HG02885 (cell line): ENCODE results near the gene FXR1.
"Not testable (repeated sequence)": the region's sequence is repeated elsewhere in the genome, so short reads cannot be mapped to it uniquely, and the experiment has no call there.

ENCODE experiments used
- ATAC-seq: cut with Tn5 transposase; IDR thresholded peaks from one replicate; pipeline ENCODE4 v1.9.1; 2021; ENCODE audit warnings: mild to moderate bottlenecking; ENCODE audit not compliant: unreplicated experiment, poor library complexity

FXR1 gene

DNA sequence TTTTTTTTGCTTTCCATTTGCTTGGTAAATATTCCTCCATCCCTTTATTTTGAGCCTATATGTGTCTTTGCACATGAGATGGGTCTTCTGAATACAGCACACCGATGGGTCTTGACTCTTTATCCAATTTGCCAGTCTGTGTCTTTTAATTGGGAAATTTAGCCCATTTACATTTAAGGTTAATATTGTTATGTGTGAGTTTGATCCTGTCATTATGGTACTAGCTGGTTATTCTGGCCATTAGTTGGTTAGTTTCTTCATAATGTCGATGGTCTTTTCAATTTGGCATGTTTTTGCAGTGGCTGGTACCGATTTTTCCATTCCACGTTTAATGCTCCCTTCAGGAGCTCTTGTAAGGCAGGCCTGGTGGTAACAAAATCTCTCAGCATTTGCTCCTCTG is 89.9 kb downstream of the FXR1 start:
- ATAC-seq: not testable (repeated sequence)

DNA sequence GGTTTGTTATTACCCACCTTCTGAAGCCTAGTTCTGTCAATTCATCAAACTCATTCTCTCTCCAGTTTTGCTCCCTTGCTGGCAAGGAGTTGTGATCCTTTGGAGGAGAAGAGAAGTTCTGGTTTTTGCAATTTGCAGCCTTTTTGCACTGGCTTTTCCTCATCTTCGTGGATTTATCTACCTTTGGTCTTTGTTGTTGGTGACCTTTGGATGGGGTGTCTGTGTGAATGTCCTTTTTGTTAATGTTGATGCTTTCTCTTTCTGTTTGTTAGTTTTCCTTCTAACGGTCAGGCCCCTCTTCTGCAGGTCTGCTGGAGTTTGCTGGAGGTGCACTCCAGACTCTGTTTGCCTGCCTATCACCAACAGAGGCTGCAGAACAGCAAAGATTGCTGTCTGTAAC is 91.0 kb downstream of the FXR1 start:
- not testable (repeated sequence) for ATAC-seq

DNA sequence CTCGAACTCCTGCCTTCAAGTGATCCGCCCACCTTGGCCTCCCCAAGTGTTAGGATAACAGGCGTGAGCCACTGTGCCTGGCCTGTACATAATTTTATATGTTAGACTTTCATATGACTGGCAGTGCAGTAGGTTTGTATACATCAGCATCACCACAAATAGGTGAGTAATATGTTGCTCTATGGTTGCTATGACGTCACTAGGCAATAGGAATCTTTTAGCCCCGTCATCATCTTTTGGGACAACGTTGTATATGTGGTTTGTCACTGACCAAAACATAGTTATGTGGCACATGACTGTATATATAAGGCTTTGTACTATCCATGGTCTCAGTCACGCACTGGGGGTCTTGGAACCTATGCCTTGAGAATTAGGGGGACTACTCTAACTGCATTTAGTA is 94.1 kb downstream of the FXR1 start:
- no peak for ATAC-seq

DNA sequence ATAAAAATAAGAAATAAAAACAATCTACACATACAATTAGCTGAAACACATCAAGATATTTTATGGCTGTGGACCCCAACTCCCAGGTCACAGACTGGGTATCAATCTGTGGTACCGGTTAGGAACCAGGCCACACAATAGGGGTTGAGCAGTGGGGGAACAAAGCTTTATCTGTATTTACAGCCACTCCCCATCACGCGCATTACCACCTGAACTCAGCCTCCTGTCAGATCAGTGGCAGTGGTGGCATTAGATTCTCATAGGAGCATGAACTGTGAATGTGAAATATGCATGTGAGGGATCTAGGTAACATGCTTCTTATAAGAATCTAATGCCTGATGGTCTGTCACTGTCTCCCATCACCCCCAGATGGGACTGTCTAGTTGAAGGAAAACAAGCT is 94.8 kb downstream of the FXR1 start:
- no peak for ATAC-seq

DNA sequence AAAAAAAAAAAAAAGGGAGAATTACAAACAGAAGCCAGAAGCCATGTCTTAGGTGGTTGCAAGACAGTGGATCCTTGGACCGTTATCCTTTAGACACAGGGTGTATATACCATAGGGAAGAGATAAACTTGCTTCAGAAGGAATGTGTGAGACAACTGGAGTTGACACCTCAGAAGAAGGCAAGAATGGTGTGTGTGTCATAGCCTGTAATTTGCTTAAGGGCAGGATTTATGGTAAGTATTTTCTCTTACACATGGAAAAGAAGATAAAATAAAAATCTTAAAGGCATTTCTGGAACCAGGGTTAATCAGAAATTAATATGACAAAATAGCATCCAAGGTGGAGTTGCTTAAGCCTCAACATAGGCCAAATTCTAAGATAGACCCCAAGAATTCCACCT is 96.3 kb downstream of the FXR1 start:
- ATAC-seq: no peak

DNA sequence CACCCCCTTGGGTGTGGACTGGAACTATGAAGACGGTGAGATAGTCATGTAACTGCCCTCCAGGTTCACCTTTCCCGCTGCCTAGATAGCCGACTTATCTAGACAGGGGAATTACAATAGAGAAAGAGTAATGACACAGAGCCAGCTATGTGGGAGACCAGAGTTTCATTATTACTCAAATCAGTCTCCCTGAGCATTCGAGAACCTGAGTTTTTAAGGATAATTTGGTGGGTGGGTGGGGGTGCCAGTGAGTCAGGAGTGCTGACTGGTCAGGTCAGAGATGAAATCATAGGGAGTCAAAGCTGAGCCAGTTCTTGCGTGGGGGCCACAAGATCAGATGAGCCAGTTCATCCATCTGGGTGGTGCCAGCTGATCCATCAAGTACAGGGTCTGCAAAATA is 96.8 kb downstream of the FXR1 start:
- no peak for ATAC-seq

DNA sequence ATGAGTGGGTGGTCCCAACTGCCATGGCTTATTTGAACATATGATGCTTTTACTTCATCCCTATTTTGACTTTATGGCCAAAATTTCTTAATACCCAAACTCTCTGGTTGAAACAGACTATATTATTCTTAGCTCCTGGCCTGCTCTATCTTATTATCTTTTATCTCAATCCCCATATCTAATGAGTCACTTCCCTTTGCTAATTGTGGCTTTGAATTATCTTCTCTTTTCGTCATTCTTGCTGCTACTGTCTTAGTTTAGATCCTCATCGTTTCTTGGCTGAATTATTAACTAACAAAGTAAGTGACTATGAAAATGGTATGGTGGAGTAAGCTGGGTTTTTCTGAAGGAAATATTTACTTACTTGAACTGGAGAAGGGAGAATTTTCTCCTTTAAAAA is 105.2 kb downstream of the FXR1 start:
- no peak for ATAC-seq

DNA sequence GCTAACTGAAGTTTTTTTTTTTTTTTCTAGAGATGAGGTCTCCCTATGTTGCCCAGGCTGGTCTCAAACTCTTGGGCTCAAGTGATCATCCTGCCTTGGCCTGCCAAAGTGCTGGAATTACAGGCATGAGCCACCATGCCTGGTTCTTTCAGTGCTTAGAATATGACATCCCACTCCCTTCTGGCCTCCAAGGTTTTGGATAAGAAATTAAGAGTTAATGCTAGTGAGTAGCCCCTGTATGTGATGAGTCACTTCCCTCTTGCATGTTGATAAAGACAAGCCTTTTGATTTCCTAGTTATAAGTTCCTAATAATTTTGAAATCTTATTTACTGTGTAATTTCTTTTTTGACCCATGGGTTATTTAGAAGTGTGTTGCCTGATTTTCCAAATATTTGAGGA is 112.7 kb downstream of the FXR1 start:
- no peak for ATAC-seq

DNA sequence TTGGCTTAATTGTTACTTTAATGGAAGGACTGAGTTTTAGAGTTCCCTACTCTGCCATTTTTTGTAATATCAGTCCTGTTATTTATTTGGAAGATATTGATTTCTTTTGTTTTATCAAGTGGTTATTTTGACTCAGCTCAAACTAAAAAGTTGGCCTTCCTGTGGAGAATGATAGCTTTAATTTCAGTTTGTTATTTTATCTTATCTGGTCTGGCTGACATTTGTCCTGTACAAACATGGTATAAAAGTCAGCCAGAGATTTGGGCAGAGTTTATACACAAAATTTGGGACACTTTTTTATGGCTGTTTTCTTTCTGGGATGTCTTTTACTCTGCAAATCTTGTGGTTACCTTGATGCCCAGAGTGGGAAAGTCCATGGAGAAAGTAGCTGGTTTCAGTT is 118.5 kb downstream of the FXR1 start:
- ATAC-seq: no peak
